Measurements from ENCODE around the gene CIC.

The CIC gene

DNA sequence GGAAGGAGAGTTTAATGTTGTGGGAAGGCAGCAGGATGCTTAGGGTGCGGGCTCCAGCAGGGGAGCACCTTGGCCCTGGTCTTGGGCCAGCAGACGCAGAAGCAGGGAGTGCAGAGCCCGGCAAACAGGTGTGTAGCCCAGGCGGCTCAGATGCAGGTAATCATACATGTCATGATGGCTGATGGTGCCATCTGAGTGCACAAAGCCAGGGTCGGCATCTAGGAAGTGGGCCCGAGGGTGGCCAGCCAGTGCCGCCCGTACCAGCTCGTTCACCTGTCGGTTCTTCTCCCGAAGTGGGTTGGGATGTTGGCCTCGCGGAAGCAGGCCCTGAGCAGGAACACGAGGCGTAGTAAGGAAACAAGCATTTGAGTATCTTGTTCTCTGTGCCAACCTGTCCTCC lies 28.0 kb downstream of the CIC start:
- TF ChIP-seq, protein P1, sequence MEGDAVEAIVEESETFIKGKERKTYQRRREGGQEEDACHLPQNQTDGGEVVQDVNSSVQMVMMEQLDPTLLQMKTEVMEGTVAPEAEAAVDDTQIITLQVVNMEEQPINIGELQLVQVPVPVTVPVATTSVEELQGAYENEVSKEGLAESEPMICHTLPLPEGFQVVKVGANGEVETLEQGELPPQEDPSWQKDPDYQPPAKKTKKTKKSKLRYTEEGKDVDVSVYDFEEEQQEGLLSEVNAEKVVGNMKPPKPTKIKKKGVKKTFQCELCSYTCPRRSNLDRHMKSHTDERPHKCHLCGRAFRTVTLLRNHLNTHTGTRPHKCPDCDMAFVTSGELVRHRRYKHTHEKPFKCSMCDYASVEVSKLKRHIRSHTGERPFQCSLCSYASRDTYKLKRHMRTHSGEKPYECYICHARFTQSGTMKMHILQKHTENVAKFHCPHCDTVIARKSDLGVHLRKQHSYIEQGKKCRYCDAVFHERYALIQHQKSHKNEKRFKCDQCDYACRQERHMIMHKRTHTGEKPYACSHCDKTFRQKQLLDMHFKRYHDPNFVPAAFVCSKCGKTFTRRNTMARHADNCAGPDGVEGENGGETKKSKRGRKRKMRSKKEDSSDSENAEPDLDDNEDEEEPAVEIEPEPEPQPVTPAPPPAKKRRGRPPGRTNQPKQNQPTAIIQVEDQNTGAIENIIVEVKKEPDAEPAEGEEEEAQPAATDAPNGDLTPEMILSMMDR (conservative IDR thresholded peaks at IDR 0.05; ENCODE audit: low read length) = no peak
- no peak overlapping the region for H3K4me3 ChIP-seq (ENCODE audit: low read length)
- DNase-seq (ENCODE audit: low read depth) = no peak

DNA sequence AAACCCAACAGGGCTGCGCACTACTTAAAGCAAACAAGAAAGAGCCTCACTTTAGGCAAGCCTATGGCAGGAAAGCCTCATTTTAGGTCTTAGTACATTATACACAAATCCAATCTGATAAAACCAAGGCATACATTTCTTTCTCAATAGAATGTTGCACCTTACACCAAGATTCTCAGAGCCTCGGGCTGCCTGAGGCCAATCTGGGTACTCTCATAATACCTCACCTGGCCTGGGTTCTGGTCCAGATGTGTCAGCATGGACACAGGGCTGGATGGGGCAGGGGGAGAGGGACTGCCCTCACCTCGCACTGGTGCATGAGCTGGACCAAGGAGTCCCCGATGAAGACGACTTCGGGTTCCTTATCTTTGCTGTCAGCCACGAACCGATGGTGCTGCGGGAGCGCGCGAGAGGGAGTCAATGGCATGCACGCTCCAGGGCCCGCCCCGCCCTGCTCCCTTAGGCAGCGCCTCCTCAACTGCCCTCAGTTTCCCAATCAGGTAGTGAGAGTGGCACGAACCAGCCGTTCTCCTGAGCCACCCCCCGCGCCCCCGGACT lies 32.7 kb downstream of the CIC start, which contains the start of gene PRR19:
Gene PRR19 (plus strand): TSS at position 487 of the 558 bp plus-strand sequence. CDS start 7,453 bp downstream, outside the sequence.
- no peak for DNase-seq (ENCODE audit: low read depth)
- TF ChIP-seq, protein P1 (conservative IDR thresholded peaks at IDR 0.05; ENCODE audit: low read length) = no peak
- H3K4me3 ChIP-seq (ENCODE audit: low read length) = peak within 1 kb of the TSS; percentile 76

DNA sequence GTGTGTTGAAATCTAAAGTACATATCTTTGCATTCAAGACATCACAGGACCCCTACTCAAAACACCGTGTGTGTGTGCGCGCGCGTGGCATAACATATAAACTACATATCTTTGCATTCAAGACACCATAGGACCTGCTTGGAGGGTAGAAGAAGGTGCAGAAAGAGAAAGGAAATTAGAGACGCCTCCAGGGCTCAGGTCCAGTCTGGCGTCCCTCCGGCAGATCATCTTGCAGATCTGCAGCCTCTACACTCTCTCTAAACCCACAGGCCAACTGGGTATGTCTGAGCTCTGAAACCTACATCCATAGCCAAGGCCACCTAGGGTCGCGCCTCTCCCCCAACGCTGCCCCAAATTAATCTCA lies 34.0 kb downstream of the CIC start:
- TF ChIP-seq, protein P1 (conservative IDR thresholded peaks at IDR 0.05; ENCODE audit: low read length) = no peak
- DNase-seq (ENCODE audit: low read depth) = no peak
- H3K4me3 ChIP-seq (ENCODE audit: low read length) = no peak overlapping the region; the same call in 1 of the 2 replicates

DNA sequence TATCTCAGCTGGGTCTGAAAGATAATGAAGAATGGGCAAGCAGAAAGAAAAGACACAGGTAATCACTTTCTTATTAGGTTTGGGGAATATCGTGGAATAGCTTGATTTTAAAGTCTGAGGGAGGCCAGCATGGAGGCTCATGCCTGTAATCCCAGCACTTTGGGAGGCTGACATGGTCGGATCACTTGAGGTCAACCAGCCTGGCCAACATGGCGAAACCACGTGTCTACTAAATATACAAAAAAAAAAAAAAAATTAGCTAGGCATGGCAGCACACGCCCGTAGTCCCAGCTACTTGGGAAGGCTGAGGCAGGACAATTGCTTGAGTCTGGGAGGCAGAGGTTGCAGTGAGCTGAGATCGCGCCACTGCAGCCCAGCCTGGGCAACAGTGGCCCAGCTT lies 34.8 kb downstream of the CIC start:
- no peak overlapping the region for H3K4me3 ChIP-seq (ENCODE audit: low read length)
- TF ChIP-seq, protein P1 (conservative IDR thresholded peaks at IDR 0.05; ENCODE audit: low read length) = no peak
- DNase-seq (ENCODE audit: low read depth) = no peak

DNA sequence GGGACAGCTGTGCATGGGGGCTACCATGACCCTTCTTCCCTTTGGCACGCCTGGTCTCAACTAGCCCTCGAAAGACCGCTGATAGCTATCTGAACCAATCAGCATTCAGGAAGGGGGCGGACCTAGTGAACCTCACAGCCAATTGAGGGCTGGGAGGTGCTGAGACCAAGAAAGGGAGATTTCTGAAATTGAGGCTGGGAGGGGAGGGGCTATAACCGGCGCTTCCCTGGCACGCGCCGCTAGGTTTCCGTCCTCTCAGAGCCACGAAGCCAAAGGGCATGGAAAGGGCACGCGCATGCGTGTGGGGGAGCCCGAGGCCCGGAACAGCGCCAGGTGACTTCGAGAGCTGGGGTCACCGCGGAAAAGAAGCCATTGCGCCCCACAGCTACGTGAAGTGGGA lies 37.6 kb downstream of the CIC start:
- H3K4me3 ChIP-seq (ENCODE audit: low read length) = no peak overlapping the region
- no peak for DNase-seq (ENCODE audit: low read depth)
- TF ChIP-seq, protein P1 (conservative IDR thresholded peaks at IDR 0.05; ENCODE audit: low read length) = no peak

DNA sequence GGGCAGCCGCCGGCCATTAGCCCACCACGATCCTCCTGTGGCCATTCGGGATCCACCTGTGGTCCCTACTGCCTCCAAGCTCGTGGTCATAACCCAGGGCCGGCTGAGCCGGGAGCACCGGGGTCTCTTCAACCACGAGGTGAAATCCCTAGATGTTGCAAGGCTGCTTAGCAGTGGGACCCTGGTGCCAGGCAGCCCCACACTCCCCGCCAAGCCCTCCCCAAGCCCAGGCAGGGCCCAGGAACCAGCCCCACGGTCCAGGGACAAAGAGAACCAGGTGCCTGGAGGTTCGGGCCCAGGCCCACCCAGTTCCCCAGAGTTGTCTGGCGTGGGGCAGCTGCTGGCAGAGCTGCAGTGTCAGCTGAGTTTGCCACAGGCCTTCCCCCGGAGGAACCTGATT lies 40.6 kb downstream of the CIC start:
- no peak for DNase-seq (ENCODE audit: low read depth)
- TF ChIP-seq, protein P1 (conservative IDR thresholded peaks at IDR 0.05; ENCODE audit: low read length) = no peak
- no peak overlapping the region for H3K4me3 ChIP-seq (ENCODE audit: low read length)

DNA sequence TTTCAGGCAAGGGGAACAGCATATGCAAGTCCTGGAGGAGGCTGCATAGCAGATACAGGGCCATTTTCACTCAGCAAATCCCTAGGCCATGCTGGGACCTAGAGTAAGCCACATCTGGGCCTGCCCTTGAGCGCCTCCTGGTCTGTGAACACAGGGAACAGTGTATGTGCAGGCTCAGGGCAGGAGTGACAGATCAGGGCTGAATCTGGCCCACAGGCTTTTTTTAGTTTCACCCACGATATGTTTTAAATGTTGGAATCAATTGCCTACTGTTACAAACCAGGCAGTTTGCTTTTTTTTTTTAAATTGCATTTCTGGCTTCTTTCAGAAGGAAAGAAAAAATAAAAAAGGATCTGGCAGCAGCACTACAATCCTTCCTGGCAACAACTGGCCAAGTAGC lies 42.6 kb downstream of the CIC start:
- no peak for DNase-seq (ENCODE audit: low read depth)
- H3K4me3 ChIP-seq (ENCODE audit: low read length) = no peak overlapping the region
- TF ChIP-seq, protein P1 (conservative IDR thresholded peaks at IDR 0.05; ENCODE audit: low read length) = 0 out of 2 replicates have a peak, but pooled peaks have one; percentile 4
